Tibial nerve (tissue), 4 donors: ENCODE results near the gene KCNQ1. TPM values are rescaled to one million over a fixed set of nuclear protein-coding genes. Genes with fewer than 3 reads are reported as not detected.

ENCODE experiments used
- DNase-seq, 2 donors: peaks; one replicate each; pipeline ENCODE4 v3.0.0-alpha.2; 2019; ENCODE audit warnings: low spot score in 2 of 2
- H3K27ac ChIP-seq, 4 donors: fragments of 200-600 bp; sonication (generic) in 3 of 4; one replicate each; pipeline ENCODE4 v1.5.1; 2017 to 2019; ENCODE audit warnings: mild to moderate bottlenecking in 1 of 4
- H3K27me3 ChIP-seq, 2 donors: fragments of 200-600 bp; sonication (generic) in 1 of 2; one replicate each; pipeline versions ENCODE4 v1.5.1 to v1.6.0; 2017 to 2019
- H3K36me3 ChIP-seq, 3 donors: fragments of 200-600 bp; sonication (generic); one replicate each; pipeline ENCODE4 v1.5.1; 2018 to 2019
- H3K4me1 ChIP-seq, 4 donors: fragments of 200-600 bp; sonication (generic) in 3 of 4; one replicate each; pipeline ENCODE4 v1.5.1; 2017 to 2019
- H3K4me3 ChIP-seq, 4 donors: fragments of 200-600 bp; sonication (generic) in 3 of 4; one replicate each; pipeline ENCODE4 v1.5.1; 2017 to 2019; ENCODE audit warnings: mild to moderate bottlenecking in 1 of 4, moderate library complexity in 1 of 4
- H3K9me3 ChIP-seq, 4 donors: fragments of 200-600 bp; sonication (generic) in 3 of 4; one replicate each; pipeline ENCODE4 v1.5.1; 2017 to 2019
- EP300 ChIP-seq, 2 donors: sonication (generic); formaldehyde crosslinking; IDR thresholded peaks; one replicate each; pipeline ENCODE4 v1.6.1; 2017; ENCODE audit warnings: antibody characterized with exemption in 2 of 2, mild to moderate bottlenecking in 1 of 2
- POLR2A ChIP-seq, 2 donors: fragments of 450-650 bp; IDR thresholded peaks; one replicate each; pipeline ENCODE4 v1.6.1; 2017; ENCODE audit warnings: antibody characterized with exemption in 2 of 2, mild to moderate bottlenecking in 2 of 2, moderate library complexity in 2 of 2
- WGBS, 2 donors: methylation state at CpG; one replicate each; pipeline ENCODE4 v1.1.5; 2018; 5-methylcytosine and 5-hydroxymethylcytosine counted together
- total RNA-seq, 4 donors: library from RNA; depleted of rRNA; stranded (reverse); fragments of >200 nt; gene quantifications; one replicate each; pipeline ENCODE4 v1.1.0, GENCODE V29; 2016
- TF ChIP-seq, protein P1 (sequence below), 5 experiments: fragments of 200-600 bp in 3 of 5; fragments of 450-650 bp in 2 of 5; sonication (generic) in 3 of 5; IDR thresholded peaks; one replicate each; pipeline ENCODE4 v1.5.1; 2016 to 2019; ENCODE audit warnings: antibody characterized with exemption in 5 of 5, mild to moderate bottlenecking in 3 of 5, moderate library complexity in 2 of 5

KCNQ1 gene
- total RNA-seq, 4 donors from 2014 or later = 3.5 to 11.4 (median 7.5) TPM

DNA sequence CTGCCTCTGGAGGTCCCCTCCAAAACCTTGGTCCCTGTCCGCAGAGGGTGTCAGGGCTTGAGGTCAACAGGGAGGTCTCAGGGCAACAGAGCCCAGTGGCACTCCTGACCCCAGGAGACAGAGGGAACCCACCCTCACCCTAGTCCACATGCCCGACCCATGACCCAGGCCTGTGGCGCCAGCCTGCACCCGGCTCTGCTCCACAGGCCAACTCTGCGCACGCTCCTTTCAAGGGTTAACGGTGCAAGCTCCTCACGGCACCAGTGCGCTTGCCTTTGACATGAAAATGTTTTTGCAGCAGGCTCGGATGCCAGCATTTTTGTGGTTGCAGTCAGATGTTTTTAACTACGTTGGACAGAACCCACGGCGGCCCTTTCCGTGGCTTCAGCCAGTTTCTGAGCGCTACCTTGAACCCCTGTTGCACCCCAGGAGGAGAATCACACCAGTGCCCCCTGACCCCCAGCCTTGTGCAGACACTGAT is 372.2 kb downstream of the KCNQ1 start:
- peak in 1 of 2 donors; percentile 58 for DNase-seq
- peaks cover 0 to 33% (median 1%) of the 10 kb centered on the region in 4 donors for H3K9me3 ChIP-seq
- H3K27ac ChIP-seq = peak overlapping the region in 2 of 4 donors; percentile 71 to 77

DNA sequence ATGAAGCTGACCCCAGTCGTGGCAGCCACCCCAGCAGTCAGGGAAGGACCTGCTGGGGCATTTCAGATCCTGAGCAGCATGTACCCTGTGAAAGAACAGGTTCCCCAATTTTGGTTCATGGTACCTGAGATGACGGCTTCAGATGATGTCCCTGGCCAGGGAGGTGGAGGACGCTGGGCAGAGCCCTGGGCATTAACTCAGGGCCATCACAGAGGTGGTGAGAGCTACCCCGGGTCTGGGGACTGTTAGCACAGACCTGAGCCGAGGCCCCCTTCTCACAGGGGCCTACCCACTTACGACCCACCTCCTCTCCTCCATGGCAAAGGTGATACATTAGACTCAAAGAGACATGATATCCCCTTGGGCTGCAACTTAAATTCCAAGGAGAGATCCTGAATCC is 372.6 kb downstream of the KCNQ1 start:
- H3K27ac ChIP-seq = peak overlapping the region in 2 of 4 donors; percentile 71 to 77
- WGBS, 2 donors = 83 to 92% methylated on average over 2 to 5 of the region's 6 CpGs

More for the DNA sequence above, 372.2 kb downstream of the KCNQ1 start:
- 59 to 67% methylated on average over 15 of the region's 15 CpGs for WGBS, 2 donors
- no peak overlapping the region for H3K4me3 ChIP-seq
- no peaks in the 10 kb centered on the region for H3K27me3 ChIP-seq
- TF ChIP-seq POLR2A (IDR thresholded peaks at IDR 0.05) = no peak
- TF ChIP-seq EP300 (IDR thresholded peaks at IDR 0.05) = peak in 1 of 2 donors; percentile 56
- H3K4me1 ChIP-seq = peaks cover 0 to 27% (median 6%) of the 10 kb centered on the region in 4 donors
- H3K36me3 ChIP-seq = no peaks in the 10 kb centered on the region

DNA sequence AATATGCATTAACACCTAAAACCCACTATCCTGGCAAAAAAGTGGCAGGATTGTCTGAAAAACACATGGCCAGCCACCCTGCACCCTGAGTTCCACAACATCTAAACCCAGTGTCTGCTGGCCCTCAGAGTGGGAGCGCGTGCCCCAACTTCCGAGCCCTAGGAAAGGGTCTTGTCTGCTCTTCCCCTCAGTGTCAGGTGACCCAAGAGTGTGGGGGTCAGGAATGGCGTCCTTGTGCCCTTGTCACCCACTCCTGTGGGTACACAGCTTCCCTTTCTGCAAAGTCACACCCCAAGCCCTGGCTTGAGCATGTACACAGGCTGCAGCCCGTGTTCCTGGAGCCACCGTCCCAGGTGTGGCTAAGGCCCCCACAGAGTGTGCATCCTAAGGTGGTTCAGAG is 373.2 kb downstream of the KCNQ1 start:
- no peak for TF ChIP-seq EP300 (IDR thresholded peaks at IDR 0.05)
- TF ChIP-seq, protein P1, sequence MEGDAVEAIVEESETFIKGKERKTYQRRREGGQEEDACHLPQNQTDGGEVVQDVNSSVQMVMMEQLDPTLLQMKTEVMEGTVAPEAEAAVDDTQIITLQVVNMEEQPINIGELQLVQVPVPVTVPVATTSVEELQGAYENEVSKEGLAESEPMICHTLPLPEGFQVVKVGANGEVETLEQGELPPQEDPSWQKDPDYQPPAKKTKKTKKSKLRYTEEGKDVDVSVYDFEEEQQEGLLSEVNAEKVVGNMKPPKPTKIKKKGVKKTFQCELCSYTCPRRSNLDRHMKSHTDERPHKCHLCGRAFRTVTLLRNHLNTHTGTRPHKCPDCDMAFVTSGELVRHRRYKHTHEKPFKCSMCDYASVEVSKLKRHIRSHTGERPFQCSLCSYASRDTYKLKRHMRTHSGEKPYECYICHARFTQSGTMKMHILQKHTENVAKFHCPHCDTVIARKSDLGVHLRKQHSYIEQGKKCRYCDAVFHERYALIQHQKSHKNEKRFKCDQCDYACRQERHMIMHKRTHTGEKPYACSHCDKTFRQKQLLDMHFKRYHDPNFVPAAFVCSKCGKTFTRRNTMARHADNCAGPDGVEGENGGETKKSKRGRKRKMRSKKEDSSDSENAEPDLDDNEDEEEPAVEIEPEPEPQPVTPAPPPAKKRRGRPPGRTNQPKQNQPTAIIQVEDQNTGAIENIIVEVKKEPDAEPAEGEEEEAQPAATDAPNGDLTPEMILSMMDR (IDR thresholded peaks at IDR 0.05) = no peak
- no peak for TF ChIP-seq POLR2A (IDR thresholded peaks at IDR 0.05)
- H3K27ac ChIP-seq = no peak overlapping the region
- peaks cover 0 to 40% (median 1%) of the 10 kb centered on the region in 4 donors for H3K9me3 ChIP-seq
- WGBS, 2 donors = 96 to 97% methylated on average over 4 to 6 of the region's 6 CpGs
- H3K27me3 ChIP-seq = no peaks in the 10 kb centered on the region
- no peak for DNase-seq
- peaks cover 0 to 16% (median 0%) of the 10 kb centered on the region in 4 donors for H3K4me1 ChIP-seq
- H3K4me3 ChIP-seq = no peak overlapping the region
- H3K36me3 ChIP-seq = no peaks in the 10 kb centered on the region

More for the DNA sequence above, 372.6 kb downstream of the KCNQ1 start:
- Histone ChIP-seq H3K4me1 (peaks cover 0 to 22% (median 2%) of the 10 kb centered on the region in 4 donors), H3K9me3 (peaks cover 0 to 34% (median 1%) of the 10 kb centered on the region in 4 donors), H3K27me3 (no peaks in the 10 kb centered on the region), H3K36me3 (no peaks in the 10 kb centered on the region), H3K4me3 (no peak overlapping the region)
- DNase-seq = no peak
- no peak for TF ChIP-seq POLR2A (IDR thresholded peaks at IDR 0.05)
- TF ChIP-seq, protein P1 (IDR thresholded peaks at IDR 0.05) = no peak
- no peak for TF ChIP-seq EP300 (IDR thresholded peaks at IDR 0.05)

DNA sequence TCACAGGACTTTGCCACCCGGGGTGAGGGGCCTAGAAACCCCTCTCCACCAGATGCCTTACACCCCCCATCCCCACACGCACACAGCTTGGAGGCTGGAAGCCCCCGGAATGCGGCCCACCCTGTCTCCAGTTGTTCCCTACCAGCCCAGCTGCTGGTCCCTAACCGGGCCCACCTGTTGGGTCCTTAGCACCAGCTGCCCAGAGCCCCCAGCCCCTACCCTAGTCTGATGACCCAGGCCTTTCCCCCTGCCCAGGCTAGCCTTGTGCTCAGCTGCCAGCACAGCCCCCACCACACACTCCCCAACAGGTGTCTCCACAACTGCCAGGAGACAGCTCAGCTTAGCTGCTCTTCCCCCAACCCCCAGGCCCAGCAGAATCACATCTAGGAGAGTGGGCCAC is 373.7 kb downstream of the KCNQ1 start:
- no peak for DNase-seq
- 89 to 91% methylated on average over 5 of the region's 5 CpGs for WGBS, 2 donors

DNA sequence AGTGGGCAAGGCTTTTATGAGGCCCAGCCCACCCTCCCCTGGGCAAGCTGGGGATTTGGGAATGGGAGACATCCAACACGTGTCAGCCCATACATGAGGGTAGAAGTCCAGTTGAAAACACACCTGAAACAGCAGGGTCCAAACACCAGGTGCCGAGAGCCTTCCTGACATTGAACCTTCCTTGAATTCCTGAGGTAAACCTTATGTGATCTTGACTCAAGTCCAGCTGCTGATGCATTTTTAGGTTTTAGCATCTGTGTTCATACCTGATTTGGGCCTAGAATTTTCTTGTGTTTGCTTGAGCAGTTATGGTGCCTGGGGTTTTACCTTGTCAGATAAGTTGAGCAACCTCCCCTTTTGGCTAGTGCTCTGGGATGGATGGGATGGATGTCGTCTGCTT is 374.5 kb downstream of the KCNQ1 start:
- DNase-seq = no peak
- no peak overlapping the region for H3K4me3 ChIP-seq
- no peaks in the 10 kb centered on the region for H3K36me3 ChIP-seq
- peaks cover 0 to 46% (median 1%) of the 10 kb centered on the region in 4 donors for H3K9me3 ChIP-seq
- no peak overlapping the region for H3K27ac ChIP-seq
- WGBS, 2 donors = 90 to 92% methylated on average over 3 of the region's 3 CpGs
- peaks cover 0 to 15% (median 0%) of the 10 kb centered on the region in 4 donors for H3K4me1 ChIP-seq
- TF ChIP-seq POLR2A (IDR thresholded peaks at IDR 0.05) (no peak), EP300 (IDR thresholded peaks at IDR 0.05) (no peak)
- TF ChIP-seq, protein P1 (IDR thresholded peaks at IDR 0.05) = no peak
- no peaks in the 10 kb centered on the region for H3K27me3 ChIP-seq

More for the DNA sequence above, 373.7 kb downstream of the KCNQ1 start:
- no peaks in the 10 kb centered on the region for H3K36me3 ChIP-seq
- peaks cover 0 to 45% (median 1%) of the 10 kb centered on the region in 4 donors for H3K9me3 ChIP-seq
- H3K27ac ChIP-seq = no peak overlapping the region
- H3K4me1 ChIP-seq = peaks cover 0 to 13% (median 0%) of the 10 kb centered on the region in 4 donors
- TF ChIP-seq POLR2A (IDR thresholded peaks at IDR 0.05) (no peak), EP300 (IDR thresholded peaks at IDR 0.05) (no peak)
- TF ChIP-seq, protein P1 (IDR thresholded peaks at IDR 0.05) = no peak
- H3K4me3 ChIP-seq = no peak overlapping the region
- H3K27me3 ChIP-seq = no peaks in the 10 kb centered on the region
